Activated CD8-positive, alpha-beta memory T cell treated with anti-CD3 and anti-CD28 coated beads for 36 hours (primary cell): ENCODE results near the gene SLC35C1. TPM values are rescaled to one million over a fixed set of nuclear protein-coding genes. Genes with fewer than 3 reads are reported as not detected.
"Not testable (repeated sequence)": the region's sequence is repeated elsewhere in the genome, so short reads cannot be mapped to it uniquely, and the experiment has no call there.

Source experiments
- CTCF ChIA-PET: fragments of 350-600 bp; sonication (Branson Sonifier 250); formaldehyde crosslinking; loops from one replicate; lab custom pipeline; 2021; ENCODE audit warnings: antibody characterized with exemption; lab: Charles Lee
- POLR2A ChIA-PET: fragments of 350-600 bp; sonication (Branson Sonifier 250); formaldehyde crosslinking; loops from one replicate; lab custom pipeline; 2021; ENCODE audit warnings: antibody characterized with exemption; lab: Charles Lee
- total RNA-seq, 2 experiments: library from RNA; stranded (reverse); gene quantifications; one replicate each; pipeline ENCODE4 v1.2.3, GENCODE V29; 2021

SLC35C1 gene
- total RNA-seq, 2 experiments from 2014 or later, result 14.5 to 16.3 TPM

- CTCF ChIA-PET, result no interaction called here
- POLR2A ChIA-PET, result no interaction called here
Observed at GRCh38 chr11:45832811-45833441, 28.0 kb downstream of the SLC35C1 start.

- ChIA-PET POLR2A (no interaction called here), CTCF (no interaction called here)
Observed at GRCh38 chr11:45833761-45834160, 28.8 kb downstream of the SLC35C1 start.

GRCh38 chr11:45834298-45834756 lies 29.4 kb downstream of the SLC35C1 start:
- ChIA-PET CTCF (interaction anchor here (1.3 kb wide), 1 partner anchor 12 kb away, joined by 4 read pairs; no protein-coding TSS in a partner anchor), POLR2A (no interaction called here)

- ChIA-PET CTCF (no interaction called here), POLR2A (no interaction called here)
Observed at GRCh38 chr11:45839204-45839603, 34.3 kb downstream of the SLC35C1 start.

GRCh38 chr11:45840251-45840650 lies 35.3 kb downstream of the SLC35C1 start:
- POLR2A ChIA-PET, result not testable (repeated sequence)

GRCh38 chr11:45843158-45843924 lies 38.4 kb downstream of the SLC35C1 start:
- ChIA-PET CTCF (interaction anchor here (0.6 to 1.5 kb wide), 5 partner anchors 16 to 233 kb away, joined by 3 to 6 read pairs (median 3); no protein-coding TSS in a partner anchor), POLR2A (no interaction called here)

More at GRCh38 chr11:45840251-45840650, 35.3 kb downstream of the SLC35C1 start:
- CTCF ChIA-PET, result not testable (repeated sequence)

- ChIA-PET CTCF (no interaction called here), POLR2A (no interaction called here)
Observed at GRCh38 chr11:45844822-45845578, 40.1 kb downstream of the SLC35C1 start.

GRCh38 chr11:45846174-45846675 lies 41.3 kb downstream of the SLC35C1 start:
- POLR2A ChIA-PET, result interaction anchor here (0.8 kb wide), 1 partner anchor 72 kb away, joined by 3 read pairs; the partner anchor contains the start of gene PEX16
- CTCF ChIA-PET, result interaction anchor here (0.6 to 1.2 kb wide), 3 partner anchors 11 to 161 kb away, joined by 3 to 4 read pairs (median 3); no protein-coding TSS in a partner anchor

GRCh38 chr11:45846974-45847910 lies 42.3 kb downstream of the SLC35C1 start, which contains the start of gene CRY2:
Gene CRY2, plus strand, starts transcription at chr11:45847475. Its CDS starts 16 bp downstream, at chr11:45847491.
- ChIA-PET POLR2A (interaction anchor here (0.6 to 0.8 kb wide), 3 partner anchors 52 to 249 kb away, joined by 3 read pairs; partner anchors contain the start of gene PEX16), CTCF (interaction anchor here (0.6 to 1.3 kb wide), 4 partner anchors 12 to 160 kb away, joined by 3 to 4 read pairs (median 4); no protein-coding TSS in a partner anchor)

- ChIA-PET CTCF (interaction anchor here (0.6 to 1.3 kb wide), 2 partner anchors 76 to 744 kb away, joined by 3 to 4 read pairs; no protein-coding TSS in a partner anchor), POLR2A (interaction anchor here (0.5 to 0.6 kb wide), 3 partner anchors 24 to 997 kb away, joined by 4 to 6 read pairs (median 4); no protein-coding TSS in a partner anchor)
Observed at GRCh38 chr11:45847911-45848316, 43.0 kb downstream of the SLC35C1 start.

GRCh38 chr11:45848654-45849081 lies 43.7 kb downstream of the SLC35C1 start:
- POLR2A ChIA-PET, result interaction anchor here (0.5 to 0.6 kb wide), 3 partner anchors 24 to 997 kb away, joined by 4 to 6 read pairs (median 4); no protein-coding TSS in a partner anchor
- CTCF ChIA-PET, result interaction anchor here (0.6 kb wide), 1 partner anchor 745 kb away, joined by 3 read pairs; no protein-coding TSS in a partner anchor

- ChIA-PET POLR2A (no interaction called here), CTCF (no interaction called here)
Observed at GRCh38 chr11:45850446-45850845, 45.5 kb downstream of the SLC35C1 start.

- POLR2A ChIA-PET, result no interaction called here
- CTCF ChIA-PET, result no interaction called here
Observed at GRCh38 chr11:45851228-45851627, 46.3 kb downstream of the SLC35C1 start.

GRCh38 chr11:45852018-45852711 lies 47.2 kb downstream of the SLC35C1 start:
- ChIA-PET POLR2A (no interaction called here), CTCF (no interaction called here)

GRCh38 chr11:45852712-45853101 lies 47.8 kb downstream of the SLC35C1 start:
- ChIA-PET POLR2A (no interaction called here), CTCF (no interaction called here)

GRCh38 chr11:45853332-45854219 lies 48.6 kb downstream of the SLC35C1 start:
- POLR2A ChIA-PET, result no interaction called here
- CTCF ChIA-PET, result no interaction called here
